ENCODE data around the gene PTX4. TPM values are rescaled to one million over a fixed set of nuclear protein-coding genes. Genes with fewer than 3 reads are reported as not detected.

PTX4 gene
- total RNA-seq, 1 donor = 0.43 TPM

GRCh38 chr16:1528921-1529537 lies 40.3 kb upstream of the PTX4 start:
- H3K4me3 ChIP-seq (ENCODE audit: low read depth, low read length) = no peak overlapping the region
- DNase-seq (ENCODE audit: low read depth) = no peak
- TF ChIP-seq CTCF (IDR thresholded peaks at IDR 0.05; ENCODE audit: insufficient read depth, low read depth, low read length) = no peak

DNA sequence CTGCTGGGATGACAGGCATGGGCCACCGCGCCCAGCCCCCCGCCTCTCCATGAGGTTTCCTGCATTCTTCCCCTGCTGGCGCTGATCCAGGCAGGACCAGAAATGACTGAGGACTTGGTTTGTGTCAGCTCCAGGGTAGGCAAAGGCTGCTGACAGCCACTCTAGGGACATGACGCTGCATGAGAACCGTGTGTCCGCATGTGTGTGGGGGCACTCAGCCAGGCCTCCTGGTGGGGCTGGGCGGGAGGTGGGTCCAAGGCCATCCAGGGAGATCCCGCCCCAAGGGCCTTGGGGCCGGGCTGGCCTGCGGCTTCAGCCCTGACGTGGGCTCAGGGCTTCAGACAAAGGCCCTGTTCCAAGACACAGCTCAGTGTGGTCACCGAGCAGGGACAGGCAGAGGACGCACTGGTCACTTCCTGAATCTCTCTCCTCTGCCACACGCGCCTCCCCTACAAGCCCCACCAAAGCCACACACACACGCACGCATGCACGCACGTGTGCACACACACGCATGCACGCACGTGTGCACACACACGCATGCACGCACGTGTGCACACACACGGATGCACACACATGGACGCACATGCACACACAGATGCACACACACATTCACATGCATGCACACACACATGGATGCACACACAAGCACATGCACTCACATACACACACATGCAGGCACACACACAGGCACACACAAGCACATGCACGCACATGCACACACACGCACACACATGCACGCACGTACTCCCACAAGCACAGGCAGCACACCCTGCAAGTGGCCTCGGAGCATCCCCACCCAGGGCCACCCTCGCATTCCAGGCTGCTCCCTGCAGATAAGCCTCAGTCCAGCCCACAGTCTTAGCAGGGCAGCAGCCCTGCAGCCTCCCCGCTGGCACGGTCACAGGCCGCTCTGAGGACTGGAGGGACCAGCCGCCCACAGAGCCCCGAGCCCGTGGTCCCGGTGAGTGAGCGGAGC lies 39.4 kb upstream of the PTX4 start:
- DNase-seq (ENCODE audit: low read depth) = peak; percentile 22
- no peak overlapping the region for H3K4me3 ChIP-seq (ENCODE audit: low read depth, low read length)
- no peak for TF ChIP-seq CTCF (IDR thresholded peaks at IDR 0.05; ENCODE audit: insufficient read depth, low read depth, low read length)

GRCh38 chr16:1526608-1527555 lies 38.1 kb upstream of the PTX4 start:
- no peak overlapping the region for H3K4me3 ChIP-seq (ENCODE audit: low read depth, low read length)

GRCh38 chr16:1525871-1526607 lies 37.3 kb upstream of the PTX4 start:
- no peak overlapping the region for H3K4me3 ChIP-seq (ENCODE audit: low read depth, low read length)
- no peak for TF ChIP-seq CTCF (IDR thresholded peaks at IDR 0.05; ENCODE audit: insufficient read depth, low read depth, low read length)
- DNase-seq (ENCODE audit: low read depth) = no peak

More at GRCh38 chr16:1526608-1527555, 38.1 kb upstream of the PTX4 start:
- no peak for TF ChIP-seq CTCF (IDR thresholded peaks at IDR 0.05; ENCODE audit: insufficient read depth, low read depth, low read length)
- DNase-seq (ENCODE audit: low read depth) = no peak

GRCh38 chr16:1524366-1524765 lies 35.6 kb upstream of the PTX4 start:
- TF ChIP-seq CTCF (IDR thresholded peaks at IDR 0.05; ENCODE audit: insufficient read depth, low read depth, low read length) = no peak
- DNase-seq (ENCODE audit: low read depth) = no peak
- no peak overlapping the region for H3K4me3 ChIP-seq (ENCODE audit: low read depth, low read length)

Data from fibroblast of villous mesenchyme (primary cell).